Keratinocyte (primary cell): ENCODE results near the gene INPP5B.

Experiments used
- EZH2 ChIP-seq: IDR thresholded peaks from one replicate; pipeline ENCODE4 v1.6.1; 2012; ENCODE audit warnings: inconsistent platforms, mild to moderate bottlenecking, low read length, moderate library complexity
- TF ChIP-seq, protein P1 (sequence below), 3 experiments: IDR thresholded peaks in 1 of 3; conservative IDR thresholded peaks in 1 of 3; optimal IDR thresholded peaks in 1 of 3; 2 replicates in 2 of 3; 3 replicates in 1 of 3; pipeline versions ENCODE3 to v1.5.1; 2011; ENCODE audit warnings: low read length in 3 of 3, mild to moderate bottlenecking in 3 of 3, moderate library complexity in 2 of 3, control low read depth in 1 of 3, inconsistent platforms in 1 of 3; ENCODE audit not compliant: insufficient read depth in 2 of 3; ENCODE audit errors: extremely low read depth in 1 of 3

DNA sequence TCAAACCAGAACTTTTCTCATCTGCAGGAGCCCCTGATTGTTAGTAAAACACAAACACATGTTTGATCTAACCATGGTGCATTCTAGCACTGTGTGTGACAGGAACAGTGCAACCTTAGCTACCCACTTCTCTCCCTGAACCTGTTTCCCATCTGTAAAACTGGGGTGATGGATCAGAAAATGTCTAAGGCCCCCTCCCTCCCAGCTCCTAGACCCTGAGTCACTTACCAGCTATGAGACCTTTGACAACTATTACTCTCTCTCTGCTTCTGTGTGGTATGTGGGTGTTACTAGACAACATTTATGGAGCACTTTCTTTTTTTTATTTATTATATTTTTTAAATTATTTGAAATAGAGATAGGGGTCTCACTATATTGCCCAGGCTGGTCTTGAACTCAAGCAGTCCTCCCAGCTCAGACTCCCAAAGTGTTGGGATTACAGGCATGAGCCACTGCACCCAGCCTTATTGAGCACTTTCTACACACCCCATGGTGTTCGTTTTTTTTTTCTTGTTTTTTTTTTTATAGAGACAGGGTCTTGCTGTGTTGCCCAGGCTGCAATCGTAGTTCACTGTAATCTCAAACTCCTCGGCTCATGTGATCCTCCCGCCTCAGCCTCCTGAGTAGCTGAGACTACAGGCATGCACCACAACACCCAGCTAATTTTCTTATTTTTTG, 2.6 kb downstream of the INPP5B start:
- TF ChIP-seq, protein P1, sequence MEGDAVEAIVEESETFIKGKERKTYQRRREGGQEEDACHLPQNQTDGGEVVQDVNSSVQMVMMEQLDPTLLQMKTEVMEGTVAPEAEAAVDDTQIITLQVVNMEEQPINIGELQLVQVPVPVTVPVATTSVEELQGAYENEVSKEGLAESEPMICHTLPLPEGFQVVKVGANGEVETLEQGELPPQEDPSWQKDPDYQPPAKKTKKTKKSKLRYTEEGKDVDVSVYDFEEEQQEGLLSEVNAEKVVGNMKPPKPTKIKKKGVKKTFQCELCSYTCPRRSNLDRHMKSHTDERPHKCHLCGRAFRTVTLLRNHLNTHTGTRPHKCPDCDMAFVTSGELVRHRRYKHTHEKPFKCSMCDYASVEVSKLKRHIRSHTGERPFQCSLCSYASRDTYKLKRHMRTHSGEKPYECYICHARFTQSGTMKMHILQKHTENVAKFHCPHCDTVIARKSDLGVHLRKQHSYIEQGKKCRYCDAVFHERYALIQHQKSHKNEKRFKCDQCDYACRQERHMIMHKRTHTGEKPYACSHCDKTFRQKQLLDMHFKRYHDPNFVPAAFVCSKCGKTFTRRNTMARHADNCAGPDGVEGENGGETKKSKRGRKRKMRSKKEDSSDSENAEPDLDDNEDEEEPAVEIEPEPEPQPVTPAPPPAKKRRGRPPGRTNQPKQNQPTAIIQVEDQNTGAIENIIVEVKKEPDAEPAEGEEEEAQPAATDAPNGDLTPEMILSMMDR (optimal IDR thresholded peaks at IDR 0.05 in 1 of 3, IDR thresholded peaks at IDR 0.05 in 1 of 3, conservative IDR thresholded peaks at IDR 0.05 in 1 of 3; ENCODE audit: extremely low read depth in 1 of 3, insufficient read depth in 2 of 3, low read length in 3 of 3): no peak
- no peak for TF ChIP-seq EZH2
